Cerebellar cortex (tissue), 1 donor: ENCODE results near the gene DDX23.

ENCODE experiments used
- DNase-seq: peaks from one replicate; pipeline ENCODE4 v3.0.0-alpha.2; 2015; ENCODE audit warnings: low spot score

Gene DDX23

GRCh38 chr12:48795550-48796455 lies 56.2 kb downstream of the DDX23 start:
- DNase-seq: peak; percentile 88

- peak; percentile 29 for DNase-seq
These were observed 57.1 kb downstream of the DDX23 start for GRCh38 chr12:48794870-48795269.

GRCh38 chr12:48793696-48794095 lies 58.3 kb downstream of the DDX23 start:
- no peak for DNase-seq

DNA sequence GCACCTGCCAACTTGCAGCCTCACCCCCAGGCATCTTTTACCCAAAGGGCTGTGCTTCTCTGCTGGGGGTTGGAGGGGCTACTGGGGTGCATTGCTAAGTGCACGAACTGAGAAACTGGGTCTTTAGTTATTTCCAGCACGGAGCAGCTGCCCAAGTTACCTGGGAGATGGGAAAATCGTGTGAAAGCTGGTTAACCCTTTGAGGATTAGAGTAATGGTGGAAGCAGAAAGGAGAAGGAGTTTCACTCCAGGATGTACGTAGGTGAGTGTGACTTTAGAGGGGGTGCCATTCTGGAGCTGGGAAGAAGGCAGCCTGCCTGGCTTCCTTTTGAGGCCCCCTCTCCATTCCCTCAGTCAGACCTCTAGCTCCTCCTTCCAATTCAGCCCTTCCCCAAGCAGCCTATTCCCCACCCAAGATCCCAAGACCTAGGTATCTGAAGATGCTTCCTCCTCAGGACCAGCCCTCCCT lies 62.1 kb downstream of the DDX23 start:
- no peak for DNase-seq

DNA sequence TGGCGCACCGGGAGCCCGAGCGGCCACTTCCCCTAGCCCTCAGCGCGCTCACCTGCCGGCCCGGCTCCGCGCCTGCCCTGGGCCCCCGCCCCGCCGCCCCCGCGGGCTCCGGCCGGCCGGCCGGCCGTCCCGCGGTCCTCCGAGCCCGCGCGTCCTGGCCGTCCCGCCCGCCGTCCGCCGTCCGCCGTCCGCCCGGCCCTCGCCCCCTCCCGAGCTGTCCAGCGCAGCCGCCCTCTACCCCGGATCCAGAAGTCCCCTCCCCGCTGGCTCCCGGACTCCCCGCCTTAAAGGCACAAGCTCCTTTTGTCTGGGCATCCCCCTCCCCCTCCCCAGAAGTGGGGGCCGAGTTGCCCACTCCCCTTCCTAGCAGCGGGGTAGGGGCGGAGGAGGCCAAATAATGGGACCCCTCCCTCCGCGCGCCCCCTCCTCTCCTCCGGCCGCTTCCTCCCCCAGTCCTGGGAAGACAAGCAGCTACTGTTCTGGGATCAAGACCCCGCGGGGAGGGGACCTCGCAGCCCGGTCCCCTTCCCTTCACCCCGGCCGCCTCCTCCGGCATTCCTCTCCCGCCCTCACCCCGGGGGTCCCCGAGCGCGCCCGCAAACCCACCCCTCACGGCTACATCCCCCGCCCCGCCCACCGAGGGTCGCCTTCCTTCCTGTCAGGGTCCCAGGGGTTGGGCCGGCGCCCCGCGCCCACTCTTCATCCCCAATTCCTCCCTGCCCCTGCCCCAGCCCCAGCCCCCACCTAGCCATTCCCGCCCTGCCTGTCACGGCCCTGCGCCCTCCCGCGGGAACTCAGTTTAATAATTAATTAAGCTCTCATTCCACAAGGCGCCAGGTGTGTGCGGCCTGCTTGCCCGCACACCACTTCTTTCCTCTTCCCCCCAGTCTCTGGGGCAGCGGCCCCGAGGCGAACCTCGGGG lies 62.8 kb downstream of the DDX23 start, which contains the start of gene ADCY6:
ADCY6 (minus strand) TSS at position 236 of the 922 bp plus-strand sequence. CDS start 5,655 bp downstream, outside the sequence.
- DNase-seq: peak; percentile 81

DNA sequence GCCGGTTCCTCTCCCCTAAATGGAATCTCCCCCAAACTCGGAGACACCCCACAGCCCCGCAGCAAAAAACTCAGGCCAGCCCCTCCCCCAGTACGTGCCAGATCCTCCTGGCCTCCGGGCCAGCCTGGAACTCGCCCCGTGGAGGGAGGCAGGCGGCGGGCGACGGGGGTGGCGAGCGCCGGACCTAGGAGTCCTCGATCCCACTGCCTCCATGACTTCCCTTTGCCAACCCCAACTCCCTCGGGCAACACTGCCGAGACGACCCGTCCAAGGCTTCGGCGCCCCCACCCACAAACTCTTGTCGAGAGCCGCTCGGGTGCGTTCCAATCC lies 63.5 kb downstream of the DDX23 start:
- DNase-seq: no peak

DNA sequence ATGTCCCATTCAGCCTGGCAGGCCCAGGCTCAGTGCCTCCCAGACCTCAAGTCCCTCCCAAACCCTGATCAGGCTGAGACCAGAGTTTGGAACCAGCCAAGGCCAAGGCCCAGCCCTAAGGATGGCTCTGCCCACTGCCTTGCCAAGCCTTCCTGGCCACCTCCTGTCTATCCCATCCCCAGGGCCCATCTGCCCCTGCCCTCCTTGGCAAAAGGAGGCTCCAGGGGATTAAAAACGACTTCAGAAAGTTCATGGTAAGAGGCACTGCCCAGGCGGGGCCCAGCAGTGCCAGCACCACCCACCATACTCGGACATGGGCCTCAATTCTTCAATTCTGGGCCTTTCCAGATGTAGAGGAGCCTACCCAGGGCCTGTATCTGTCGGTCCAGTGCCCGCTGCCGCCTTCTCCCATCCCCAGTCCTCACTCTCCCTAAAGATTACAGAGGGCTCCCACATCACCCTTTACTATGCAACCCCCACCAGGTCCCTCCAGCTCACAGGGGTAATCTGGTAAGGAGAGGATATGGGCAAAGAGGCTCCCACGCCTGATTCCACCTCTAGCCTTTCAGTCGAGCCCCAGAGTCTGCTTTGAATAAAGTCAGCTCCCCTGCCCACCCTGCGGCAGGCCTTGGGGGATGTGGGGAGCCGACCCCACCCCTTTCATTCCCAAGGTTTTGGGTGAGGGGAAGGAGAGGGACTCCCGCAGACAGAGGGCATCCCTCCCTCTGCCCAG lies 64.0 kb downstream of the DDX23 start:
- no peak for DNase-seq

- no peak for DNase-seq
These were observed 65.1 kb downstream of the DDX23 start for GRCh38 chr12:48786591-48787544.

- DNase-seq: no peak
These were observed 68.5 kb downstream of the DDX23 start for GRCh38 chr12:48783432-48783831.

DNA sequence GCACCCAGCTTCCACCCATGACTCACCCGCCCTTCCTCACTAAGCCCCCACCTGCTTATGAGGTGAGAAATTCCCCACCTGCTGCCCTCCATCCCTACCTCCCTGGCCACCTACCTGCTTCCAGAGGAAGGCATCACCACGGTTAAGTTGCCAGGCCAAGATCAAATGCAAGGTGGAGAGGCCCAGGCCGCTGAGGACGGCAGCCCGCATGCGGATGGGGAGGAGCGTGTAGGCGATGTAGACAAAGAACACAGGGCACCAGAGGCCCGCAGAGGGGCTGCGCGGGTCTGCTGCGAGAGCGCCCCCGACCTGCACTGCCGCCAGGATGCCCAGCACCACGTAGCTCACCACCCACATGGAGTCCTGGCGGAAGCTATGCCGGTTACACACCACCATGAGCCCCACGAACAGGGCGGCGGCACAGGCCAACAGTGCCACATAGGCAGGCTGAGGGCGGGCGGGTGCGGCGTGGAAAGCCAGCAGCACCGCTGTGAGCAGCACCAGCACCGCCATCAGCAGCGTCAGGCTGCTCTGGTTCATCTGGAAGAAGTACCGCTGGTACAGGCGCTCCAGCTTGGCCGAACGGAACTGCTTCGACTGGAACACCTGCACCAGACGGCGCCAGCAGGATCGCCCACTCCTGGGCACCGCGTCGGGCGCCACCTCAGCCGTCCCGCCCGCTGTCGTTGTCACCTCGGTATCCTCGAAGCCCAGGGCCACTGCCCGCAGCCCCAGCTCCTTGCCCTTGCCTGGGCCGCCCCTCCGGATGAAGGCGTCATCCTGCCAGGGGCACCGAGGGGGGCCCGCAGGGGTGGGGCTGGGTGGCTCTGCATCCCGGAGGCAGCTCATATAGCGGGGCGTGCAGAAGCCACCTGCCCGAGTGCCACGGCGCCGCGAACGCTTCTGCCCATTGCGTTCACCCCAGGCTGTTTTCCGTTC lies 69.2 kb downstream of the DDX23 start:
- DNase-seq: no peak

DNA sequence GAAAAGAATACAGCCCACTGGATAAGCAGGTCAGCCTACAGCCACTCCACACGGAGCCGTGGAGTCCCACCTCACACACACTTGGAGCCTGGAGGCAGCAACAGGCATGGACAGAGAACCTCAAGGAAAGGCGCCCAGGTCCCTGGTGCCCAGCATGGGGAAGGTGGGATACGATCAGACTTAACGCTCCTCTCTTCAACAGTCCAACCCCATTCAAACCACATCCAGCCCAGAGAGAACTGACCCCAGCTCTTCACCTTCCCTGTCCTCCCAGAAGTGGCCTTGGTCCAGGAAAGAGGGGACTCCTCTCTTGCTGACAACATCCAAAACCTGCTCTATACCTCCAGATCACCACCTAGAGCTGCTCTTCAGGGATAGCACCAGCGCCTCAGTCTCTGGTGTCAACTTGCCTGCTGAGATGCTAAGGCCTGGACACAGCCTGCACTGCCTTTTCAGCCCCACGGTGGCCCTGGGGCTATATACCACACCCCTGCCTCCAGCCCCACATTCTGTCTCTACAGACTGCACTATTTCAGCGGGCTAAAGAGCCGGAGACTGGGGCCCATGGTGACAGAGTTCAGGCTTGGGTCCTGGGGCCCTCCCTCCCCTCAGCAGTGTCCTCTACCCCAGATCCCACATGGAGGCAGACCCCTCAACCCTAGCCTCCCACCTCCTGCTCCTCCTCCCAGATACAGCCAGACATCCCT lies 70.1 kb downstream of the DDX23 start:
- DNase-seq: no peak

GRCh38 chr12:48780381-48781025 lies 71.5 kb downstream of the DDX23 start:
- no peak for DNase-seq

DNA sequence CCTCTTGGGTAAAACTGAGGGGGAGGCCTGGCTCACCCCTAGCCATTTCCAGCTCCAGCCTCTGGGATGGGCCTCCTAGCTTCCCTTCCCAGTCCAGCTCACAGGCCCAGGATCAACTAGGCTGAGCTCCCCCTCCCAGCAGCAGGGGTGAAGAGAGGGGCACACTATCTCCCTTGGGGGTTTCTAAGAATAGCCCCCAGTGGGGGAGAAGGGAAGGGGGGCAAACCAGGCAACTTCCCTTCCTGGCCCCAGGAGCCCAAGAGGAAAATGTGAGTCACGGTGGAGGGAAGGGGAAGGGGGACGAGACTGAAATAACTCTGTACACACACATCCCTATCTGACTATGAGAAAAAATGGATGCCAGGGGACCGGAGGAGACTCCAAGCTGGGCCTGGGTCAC lies 72.1 kb downstream of the DDX23 start:
- DNase-seq: no peak
